Thoracic aorta (tissue), 2 donors: ENCODE data around the gene FRMD1. TPM values are rescaled to one million over a fixed set of nuclear protein-coding genes. Genes with fewer than 3 reads are reported as not detected.

ENCODE experiments used
- ATAC-seq: fragments of 150-250 bp; one replicate; pipeline ENCODE4 v1.8.0; 2017; ENCODE audit warnings: low read depth; ENCODE audit not compliant: insufficient number of reproducible peaks, low FRiP score
- DNase-seq: peaks from one replicate; pipeline ENCODE4 v3.0.0-alpha.2; 2020; ENCODE audit warnings: low spot score
- H3K27ac ChIP-seq, 2 donors: fragments of 200-600 bp; sonication (generic); 1 replicate in 1 of 2; 2 replicates in 1 of 2; pipeline ENCODE4 v1.5.1; 2016; ENCODE audit warnings: mild to moderate bottlenecking in 2 of 2, moderate library complexity in 2 of 2
- H3K27me3 ChIP-seq: fragments of 200-600 bp; sonication (generic); replicated peaks from 2 replicates; pipeline ENCODE4 v1.6.0; 2016; ENCODE audit warnings: mild to moderate bottlenecking; ENCODE audit not compliant: insufficient read depth
- H3K36me3 ChIP-seq: fragments of 200-600 bp; sonication (generic); one replicate; pipeline ENCODE4 v1.5.1; 2016
- H3K4me1 ChIP-seq, 2 donors: fragments of 200-600 bp; sonication (generic); 1 replicate in 1 of 2; 2 replicates in 1 of 2; pipeline versions ENCODE4 v1.5.1 to v1.6.0; 2016; ENCODE audit warnings: low read depth in 2 of 2, mild to moderate bottlenecking in 1 of 2; ENCODE audit not compliant: control insufficient read depth in 1 of 2
- H3K4me3 ChIP-seq: fragments of 200-600 bp; sonication (generic); 2 replicates; pipeline ENCODE4 v1.5.1; 2016; ENCODE audit warnings: mild to moderate bottlenecking
- H3K9me3 ChIP-seq: fragments of 200-600 bp; sonication (generic); 2 replicates; pipeline ENCODE4 v1.5.1; 2016
- total RNA-seq, 2 donors: library from RNA; depleted of rRNA; stranded (reverse); fragments of >200 nt; gene quantifications; one replicate each; pipeline versions ENCODE4 v1.1.0 to v1.2.3, GENCODE V29; 2016
- TF ChIP-seq, protein P1 (sequence below): fragments of 200-600 bp; sonication (generic); IDR thresholded peaks from one replicate; pipeline ENCODE4 v1.5.1; 2019; ENCODE audit warnings: antibody characterized with exemption

Gene FRMD1
- total RNA-seq, 2 donors from 2014 or later, result not detected

DNA sequence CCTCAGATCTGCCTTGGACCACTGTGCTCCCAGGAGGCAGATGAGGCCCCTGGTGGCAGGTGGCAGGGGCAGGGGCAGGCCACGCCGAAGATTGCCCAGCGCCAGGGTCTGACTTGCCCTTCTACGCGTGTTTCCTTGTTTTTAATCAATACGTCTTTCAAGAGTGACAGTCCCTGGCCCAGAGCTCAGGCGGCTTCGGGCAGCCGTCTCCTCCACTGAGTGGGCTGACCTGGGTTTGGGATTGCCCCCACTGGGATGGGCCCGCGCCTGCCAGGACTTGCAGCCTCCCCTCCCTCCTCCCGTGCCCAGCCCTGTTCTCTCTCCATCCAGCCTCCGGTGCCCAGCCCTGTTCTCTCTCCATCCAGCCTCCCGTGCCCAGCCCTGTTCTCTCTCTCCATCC, 21.2 kb downstream of the FRMD1 start:
- H3K36me3 ChIP-seq, result no peaks in the 10 kb centered on the region
- ATAC-seq (no peak), DNase-seq (no peak)
- TF ChIP-seq, protein P1, sequence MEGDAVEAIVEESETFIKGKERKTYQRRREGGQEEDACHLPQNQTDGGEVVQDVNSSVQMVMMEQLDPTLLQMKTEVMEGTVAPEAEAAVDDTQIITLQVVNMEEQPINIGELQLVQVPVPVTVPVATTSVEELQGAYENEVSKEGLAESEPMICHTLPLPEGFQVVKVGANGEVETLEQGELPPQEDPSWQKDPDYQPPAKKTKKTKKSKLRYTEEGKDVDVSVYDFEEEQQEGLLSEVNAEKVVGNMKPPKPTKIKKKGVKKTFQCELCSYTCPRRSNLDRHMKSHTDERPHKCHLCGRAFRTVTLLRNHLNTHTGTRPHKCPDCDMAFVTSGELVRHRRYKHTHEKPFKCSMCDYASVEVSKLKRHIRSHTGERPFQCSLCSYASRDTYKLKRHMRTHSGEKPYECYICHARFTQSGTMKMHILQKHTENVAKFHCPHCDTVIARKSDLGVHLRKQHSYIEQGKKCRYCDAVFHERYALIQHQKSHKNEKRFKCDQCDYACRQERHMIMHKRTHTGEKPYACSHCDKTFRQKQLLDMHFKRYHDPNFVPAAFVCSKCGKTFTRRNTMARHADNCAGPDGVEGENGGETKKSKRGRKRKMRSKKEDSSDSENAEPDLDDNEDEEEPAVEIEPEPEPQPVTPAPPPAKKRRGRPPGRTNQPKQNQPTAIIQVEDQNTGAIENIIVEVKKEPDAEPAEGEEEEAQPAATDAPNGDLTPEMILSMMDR, result no peak
- H3K9me3 ChIP-seq, result no peaks in the 10 kb centered on the region
- peaks cover 0 to 23% of the 10 kb centered on the region in 2 donors for H3K4me1 ChIP-seq
- no peak overlapping the region for H3K27ac ChIP-seq
- H3K27me3 ChIP-seq, result no peaks in the 10 kb centered on the region
- H3K4me3 ChIP-seq, result no peak overlapping the region

DNA sequence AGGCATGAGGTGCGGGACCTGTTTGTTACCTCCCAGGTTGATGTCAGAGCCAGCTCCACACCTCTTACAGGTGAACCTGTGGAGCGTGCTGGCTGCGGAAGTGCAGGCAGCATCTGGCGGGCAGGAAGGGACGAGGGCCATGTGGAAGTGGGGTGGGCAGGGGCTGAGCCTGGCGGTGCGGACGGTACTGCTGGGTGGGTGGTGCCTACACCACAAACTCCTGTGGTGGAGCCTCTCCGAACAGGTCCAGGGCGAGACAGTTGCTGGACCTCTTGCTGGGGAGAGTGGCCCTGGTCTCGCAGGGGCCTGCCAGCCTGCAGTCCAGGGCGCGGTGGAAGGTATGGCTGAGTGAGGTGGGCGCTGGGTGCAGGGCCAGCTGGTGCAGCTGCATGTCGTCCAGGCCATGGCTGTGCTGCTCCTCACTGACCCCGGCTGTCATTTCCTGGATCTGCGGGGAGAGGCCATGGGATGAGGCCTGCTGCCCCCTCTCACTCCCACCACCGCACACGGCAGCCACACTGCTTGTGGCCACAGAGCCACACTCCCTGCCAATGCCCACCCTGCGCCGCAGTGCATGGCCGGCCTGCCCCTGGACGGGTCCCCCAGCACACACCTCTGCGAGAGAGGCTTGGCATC, 22.0 kb downstream of the FRMD1 start:
- no peaks in the 10 kb centered on the region for H3K27me3 ChIP-seq
- TF ChIP-seq, protein P1, result no peak
- no peaks in the 10 kb centered on the region for H3K36me3 ChIP-seq
- DNase-seq, result no peak
- H3K27ac ChIP-seq, result no peak overlapping the region
- H3K9me3 ChIP-seq, result no peaks in the 10 kb centered on the region
- ATAC-seq, result no peak
- H3K4me1 ChIP-seq, result peaks cover 0 to 23% of the 10 kb centered on the region in 2 donors
- no peak overlapping the region for H3K4me3 ChIP-seq

DNA sequence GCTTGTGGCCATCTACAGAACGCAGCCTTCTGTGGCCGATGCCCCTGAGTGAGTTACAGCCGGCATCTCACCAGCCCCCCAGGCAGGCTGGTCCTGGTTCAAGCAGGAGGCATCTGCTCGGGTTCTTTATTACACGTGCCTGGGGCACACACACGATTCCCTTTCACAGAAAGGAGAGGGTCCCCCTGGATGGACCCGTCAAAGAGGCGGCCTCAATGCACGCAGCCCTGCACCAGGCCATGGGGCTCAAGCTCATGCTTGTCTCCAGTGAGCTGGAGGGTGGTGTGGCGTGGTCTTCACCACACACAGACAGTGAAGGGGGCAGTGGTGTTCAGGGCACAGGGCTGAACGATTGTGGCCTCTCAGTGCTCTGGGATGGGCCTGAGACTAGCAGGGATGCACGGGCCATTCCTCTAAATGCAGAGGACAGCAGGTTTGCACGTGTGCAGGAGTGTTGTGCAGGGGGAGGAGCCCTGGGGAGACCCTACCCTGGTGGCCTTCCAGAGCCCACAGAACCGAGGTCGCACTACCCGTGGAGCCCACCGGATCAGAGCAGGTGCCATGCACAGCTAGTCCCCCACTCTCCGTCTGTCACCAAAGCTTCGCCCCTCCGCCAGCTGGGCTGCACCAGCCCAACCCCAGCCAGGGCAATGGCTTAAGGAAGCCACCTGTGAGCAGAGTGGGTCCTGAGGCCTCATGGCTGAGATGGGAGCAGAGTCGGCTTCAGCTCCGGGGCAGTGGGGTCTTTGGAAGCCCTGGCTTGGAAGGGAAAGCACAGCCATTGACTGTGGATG, 23.1 kb downstream of the FRMD1 start:
- no peak for DNase-seq
- Histone ChIP-seq H3K4me3 (no peak overlapping the region), H3K9me3 (no peaks in the 10 kb centered on the region), H3K27ac (no peak overlapping the region), H3K27me3 (no peaks in the 10 kb centered on the region), H3K36me3 (no peaks in the 10 kb centered on the region), H3K4me1 (peaks cover 0 to 23% of the 10 kb centered on the region in 2 donors)
- no peak for ATAC-seq
- TF ChIP-seq, protein P1, result no peak

DNA sequence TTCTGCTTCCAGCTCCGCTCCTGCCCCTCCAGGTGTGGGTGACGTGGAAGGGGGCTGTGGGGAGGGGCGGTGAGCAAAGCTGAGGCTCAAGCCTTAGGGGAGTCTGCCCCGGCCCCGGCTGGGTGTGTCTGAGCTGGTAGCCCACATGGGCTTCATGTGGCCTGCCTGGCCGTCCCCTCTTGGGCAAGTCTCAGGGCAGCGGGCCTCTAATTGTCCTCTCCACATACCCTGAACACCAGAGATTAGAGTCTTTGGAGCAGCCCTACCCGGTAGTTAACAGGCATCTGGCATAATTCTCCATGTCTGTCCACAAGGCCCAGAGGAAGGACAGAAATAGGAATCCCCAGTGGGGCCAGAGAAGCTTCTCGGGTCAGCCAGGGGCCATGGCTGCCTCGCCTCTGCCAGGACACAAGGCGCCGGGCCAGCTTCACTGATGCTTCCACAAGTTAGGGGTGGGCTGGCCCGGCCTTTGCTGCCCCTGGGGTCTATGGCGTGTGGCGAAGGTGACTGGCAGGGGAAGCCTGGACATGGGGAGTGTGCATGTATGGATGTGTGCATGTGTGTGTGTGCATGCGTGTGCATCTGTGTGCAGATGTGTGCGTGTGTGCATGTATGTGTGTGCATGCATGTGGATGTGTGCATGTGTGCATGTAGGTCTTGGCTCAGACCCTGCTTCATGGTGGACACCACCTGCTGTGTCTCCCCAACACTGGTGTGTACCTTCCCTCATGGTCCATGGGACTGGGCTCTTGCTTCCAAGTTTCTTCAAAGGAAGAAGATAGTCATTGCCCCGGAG, 24.0 kb downstream of the FRMD1 start:
- no peak for ATAC-seq
- Histone ChIP-seq H3K9me3 (no peaks in the 10 kb centered on the region), H3K36me3 (no peaks in the 10 kb centered on the region), H3K4me3 (no peak overlapping the region), H3K27ac (no peak overlapping the region), H3K4me1 (peaks cover 0 to 17% of the 10 kb centered on the region in 2 donors), H3K27me3 (no peaks in the 10 kb centered on the region)
- TF ChIP-seq, protein P1, result no peak
- DNase-seq, result no peak

DNA sequence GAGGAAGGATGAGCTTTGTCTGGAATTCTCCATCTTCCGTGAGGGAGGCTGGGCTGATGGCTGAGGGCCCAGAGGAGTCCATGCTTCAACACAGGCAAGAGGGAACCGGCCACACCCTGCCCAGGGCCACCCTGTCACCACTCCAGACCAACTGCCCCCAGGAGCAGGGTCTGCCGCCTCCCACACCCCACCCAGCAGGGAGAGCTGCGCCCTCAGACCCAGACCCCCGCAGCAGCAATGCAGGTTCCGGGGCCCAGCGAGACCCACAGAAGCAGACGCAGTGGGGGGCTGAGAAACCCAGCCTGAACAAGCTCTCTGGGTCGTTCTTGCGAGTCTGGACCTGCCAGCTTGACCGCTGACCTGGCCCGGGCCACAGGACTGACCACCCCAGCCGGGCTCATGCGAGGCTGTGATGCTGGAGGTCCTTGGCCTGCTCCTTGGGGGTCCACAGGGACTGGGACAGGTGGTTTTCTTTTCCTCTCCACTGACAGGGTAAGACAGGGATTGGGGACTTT, 25.0 kb downstream of the FRMD1 start:
- no peaks in the 10 kb centered on the region for H3K27me3 ChIP-seq
- H3K4me1 ChIP-seq, result peaks cover 0 to 17% of the 10 kb centered on the region in 2 donors
- H3K27ac ChIP-seq, result no peak overlapping the region
- ATAC-seq, result no peak
- H3K36me3 ChIP-seq, result no peaks in the 10 kb centered on the region
- DNase-seq, result no peak
- H3K9me3 ChIP-seq, result no peaks in the 10 kb centered on the region
- TF ChIP-seq, protein P1, result no peak
- H3K4me3 ChIP-seq, result no peak overlapping the region
